Panc1 (cell line): Measurements from ENCODE around the gene PRKCA. TPM values are rescaled to one million over a fixed set of nuclear protein-coding genes. Genes with fewer than 3 reads are reported as not detected.

Source experiments
- ATAC-seq: fragments of 200-7000 bp; cut with Tn5 transposase; 2 replicates; pipeline ENCODE4 v1.9.1; 2020; ENCODE audit warnings: mild to moderate bottlenecking, moderate library complexity
- BruUV-seq: library from RNA; stranded (reverse); fragments of 400-500 nt; replicated peaks from 2 replicates; lab custom pipeline; 2021; lab: Mats Ljungman, UMichigan
- CTCF ChIA-PET: fragments of 300-600 bp; sonication (Branson Sonifier 250); formaldehyde crosslinking; loops from one replicate; lab custom pipeline; 2022; ENCODE audit warnings: antibody characterized with exemption; lab: Charles Lee
- POLR2A ChIA-PET: fragments of 300-600 bp; sonication (Branson Sonifier 250); formaldehyde crosslinking; loops from one replicate; lab custom pipeline; 2022; ENCODE audit warnings: antibody characterized with exemption; lab: Charles Lee
- DNase-seq: peaks from one replicate; pipeline ENCODE4 v3.0.0-alpha.2; 2010; ENCODE audit warnings: low read depth, low spot score
- H3K27ac ChIP-seq: 2 replicates; pipeline ENCODE4 v1.5.1; 2011; ENCODE audit warnings: mild to moderate bottlenecking, low read length, inconsistent platforms
- H3K27me3 ChIP-seq: fragments of 200-500 bp; sonication (Bioruptor generic); 2 replicates; pipeline ENCODE4 v1.6.0; 2014; ENCODE audit warnings: low read length, inconsistent platforms; ENCODE audit not compliant: control insufficient read depth, insufficient read depth
- H3K36me3 ChIP-seq: fragments of 200-500 bp; sonication (Bioruptor generic); 2 replicates; pipeline ENCODE4 v1.5.1; 2014; ENCODE audit warnings: inconsistent platforms, mild to moderate bottlenecking, low read length, moderate library complexity; ENCODE audit not compliant: control insufficient read depth, insufficient read depth
- H3K4me1 ChIP-seq: 2 replicates; pipeline ENCODE4 v1.5.1; 2011; ENCODE audit warnings: inconsistent platforms, mild to moderate bottlenecking, low read length, moderate library complexity; ENCODE audit not compliant: control insufficient read depth, insufficient read depth
- H3K4me3 ChIP-seq, 2 experiments: 2 replicates each; pipeline ENCODE4 v1.5.1; 2011 to 2012; ENCODE audit warnings: low read depth in 2 of 2, low read length in 2 of 2, mild to moderate bottlenecking in 2 of 2, inconsistent platforms in 1 of 2, moderate library complexity in 1 of 2
- H3K9me3 ChIP-seq: fragments of 200-500 bp; sonication (Bioruptor generic); 2 replicates; pipeline ENCODE4 v1.5.1; 2014; ENCODE audit warnings: low read depth, mild to moderate bottlenecking, inconsistent platforms, low read length, moderate library complexity; ENCODE audit not compliant: control insufficient read depth, insufficient read depth
- POLR2AphosphoS5 ChIP-seq: IDR thresholded peaks from 2 replicates; pipeline ENCODE4 v1.6.1; 2012; ENCODE audit warnings: mild to moderate bottlenecking, low read depth, low read length, moderate library complexity
- REST ChIP-seq, 2 experiments: IDR thresholded peaks; 2 replicates each; pipeline ENCODE4 v1.6.1; 2011 to 2012; ENCODE audit warnings: low read depth in 2 of 2, control low read depth in 1 of 2, low read length in 1 of 2, mild to moderate bottlenecking in 1 of 2, moderate library complexity in 1 of 2; ENCODE audit not compliant: insufficient read depth in 1 of 2
- SIN3A ChIP-seq: IDR thresholded peaks from 2 replicates; pipeline ENCODE4 v1.6.1; 2012; ENCODE audit warnings: low read depth, mild to moderate bottlenecking, low read length, moderate library complexity, borderline replicate concordance; ENCODE audit not compliant: insufficient read depth
- TCF7L2 ChIP-seq: IDR thresholded peaks from 2 replicates; pipeline ENCODE4 v1.6.1; 2011; ENCODE audit warnings: mild to moderate bottlenecking, low read depth, low read length, inconsistent platforms
- in situ Hi-C: cut with HindIII; loops from 2 replicates; pipeline ENCODE4 v1.10.0; 2016; ENCODE audit warnings: low sequenced_read_pairs, low pct_unique_long_range_greater_than_20kb
- intact Hi-C: fragments of 100-400 bp; cut with micrococcal nuclease; formaldehyde crosslinking; loops from one replicate; pipeline ENCODE4 v1.10.0; 2022; ENCODE audit not compliant: unreplicated experiment
- total RNA-seq: library from RNA; stranded (reverse); gene quantifications from one replicate; pipeline ENCODE4 v1.2.1, GENCODE V29; 2021; ENCODE audit not compliant: unreplicated experiment
- TF ChIP-seq, protein P1 (sequence below): fragments of 450-650 bp; IDR thresholded peaks from 2 replicates; pipeline ENCODE4 v1.5.1; 2017; ENCODE audit warnings: mild to moderate bottlenecking

Gene PRKCA
- total RNA-seq, 1 experiment from 2014 or later, result 53.0 TPM

GRCh38 chr17:66807182-66807581 lies 504.8 kb downstream of the PRKCA start:
- CTCF ChIA-PET, result no interaction called here

DNA sequence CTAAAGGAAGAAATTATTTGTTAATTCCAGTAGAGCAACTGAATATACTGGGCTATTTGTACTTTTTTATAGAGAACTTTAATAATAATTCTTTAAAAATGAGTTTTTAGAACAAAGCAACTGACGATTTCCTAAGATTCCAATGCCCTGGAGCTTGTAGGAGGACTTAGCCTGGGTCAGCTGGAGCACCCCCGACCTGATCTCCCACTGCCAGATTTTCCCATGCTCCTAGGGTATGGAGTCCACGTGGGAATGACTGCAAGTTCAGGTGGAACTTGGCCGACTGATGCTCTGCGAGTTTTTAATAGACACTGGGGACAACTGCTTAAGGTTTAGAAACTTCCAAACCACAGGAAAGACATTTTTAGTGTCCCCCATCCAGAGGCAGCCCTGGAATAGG lies 507.0 kb downstream of the PRKCA start:
- Histone ChIP-seq H3K9me3 (no peaks in the 10 kb centered on the region), H3K27me3 (no peaks in the 10 kb centered on the region), H3K4me3 (no peak overlapping the region), H3K27ac (no peak overlapping the region), H3K36me3 (no peaks in the 10 kb centered on the region), H3K4me1 (no peaks in the 10 kb centered on the region)
- in situ Hi-C loops, result no loop called here
- ChIA-PET POLR2A (no interaction called here), CTCF (no interaction called here)
- no peak for TF ChIP-seq SIN3A
- TF ChIP-seq POLR2AphosphoS5, result no peak
- no peak for TF ChIP-seq REST (IDR thresholded peaks at IDR 0.05; ENCODE audit: insufficient read depth in 1 of 2, low read depth in 2 of 2, low read length in 1 of 2)
- TF ChIP-seq, protein P1, sequence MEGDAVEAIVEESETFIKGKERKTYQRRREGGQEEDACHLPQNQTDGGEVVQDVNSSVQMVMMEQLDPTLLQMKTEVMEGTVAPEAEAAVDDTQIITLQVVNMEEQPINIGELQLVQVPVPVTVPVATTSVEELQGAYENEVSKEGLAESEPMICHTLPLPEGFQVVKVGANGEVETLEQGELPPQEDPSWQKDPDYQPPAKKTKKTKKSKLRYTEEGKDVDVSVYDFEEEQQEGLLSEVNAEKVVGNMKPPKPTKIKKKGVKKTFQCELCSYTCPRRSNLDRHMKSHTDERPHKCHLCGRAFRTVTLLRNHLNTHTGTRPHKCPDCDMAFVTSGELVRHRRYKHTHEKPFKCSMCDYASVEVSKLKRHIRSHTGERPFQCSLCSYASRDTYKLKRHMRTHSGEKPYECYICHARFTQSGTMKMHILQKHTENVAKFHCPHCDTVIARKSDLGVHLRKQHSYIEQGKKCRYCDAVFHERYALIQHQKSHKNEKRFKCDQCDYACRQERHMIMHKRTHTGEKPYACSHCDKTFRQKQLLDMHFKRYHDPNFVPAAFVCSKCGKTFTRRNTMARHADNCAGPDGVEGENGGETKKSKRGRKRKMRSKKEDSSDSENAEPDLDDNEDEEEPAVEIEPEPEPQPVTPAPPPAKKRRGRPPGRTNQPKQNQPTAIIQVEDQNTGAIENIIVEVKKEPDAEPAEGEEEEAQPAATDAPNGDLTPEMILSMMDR, result no peak
- no peak for TF ChIP-seq TCF7L2
- DNase-seq, result no peak
- BruUV-seq, result no TSS peak
- intact Hi-C loops, result no loop called here
- no peak for ATAC-seq

More at GRCh38 chr17:66807182-66807581, 504.8 kb downstream of the PRKCA start:
- no peaks in the 10 kb centered on the region for H3K9me3 ChIP-seq
- H3K4me1 ChIP-seq, result no peaks in the 10 kb centered on the region
- no peak overlapping the region for H3K4me3 ChIP-seq
- H3K27me3 ChIP-seq, result no peaks in the 10 kb centered on the region
- no peak overlapping the region for H3K27ac ChIP-seq
- no peak for TF ChIP-seq POLR2AphosphoS5
- TF ChIP-seq, protein P1, result no peak
- H3K36me3 ChIP-seq, result no peaks in the 10 kb centered on the region
- no TSS peak for BruUV-seq
- POLR2A ChIA-PET, result no interaction called here
- ATAC-seq (no peak), DNase-seq (no peak)
- intact Hi-C loops (no loop called here), in situ Hi-C loops (no loop called here)
